NT2/D1 (cell line): ENCODE data around the gene FAM83D.

Experiments used
- SUZ12 ChIP-seq: IDR thresholded peaks from 2 replicates; pipeline ENCODE4 v1.6.1; 2011; ENCODE audit not compliant: insufficient read length, insufficient read depth; ENCODE audit errors: extremely low read depth
- ZNF274 ChIP-seq: IDR thresholded peaks from 2 replicates; pipeline ENCODE4 v1.6.1; 2011; ENCODE audit warnings: mild to moderate bottlenecking, low read depth, low read length

GRCh38 chr20:38920411-38920810 lies 5.8 kb upstream of the FAM83D start:
- TF ChIP-seq SUZ12 (no peak), ZNF274 (no peak)
